WI38 (cell line): ENCODE measurements around the gene KYAT1.
"Not testable (repeated sequence)": the region's sequence is repeated elsewhere in the genome, so short reads cannot be mapped to it uniquely, and the experiment has no call there.

Source experiments
- H3K4me3 ChIP-seq: 2 replicates; pipeline ENCODE4 v1.5.1; 2011; ENCODE audit warnings: low read depth, mild to moderate bottlenecking, control low read depth, low read length
- TF ChIP-seq, protein P1 (sequence below): IDR thresholded peaks from 2 replicates; pipeline ENCODE4 v1.5.1; 2012; ENCODE audit warnings: low read depth, mild to moderate bottlenecking, control low read depth, low read length

KYAT1 gene

DNA sequence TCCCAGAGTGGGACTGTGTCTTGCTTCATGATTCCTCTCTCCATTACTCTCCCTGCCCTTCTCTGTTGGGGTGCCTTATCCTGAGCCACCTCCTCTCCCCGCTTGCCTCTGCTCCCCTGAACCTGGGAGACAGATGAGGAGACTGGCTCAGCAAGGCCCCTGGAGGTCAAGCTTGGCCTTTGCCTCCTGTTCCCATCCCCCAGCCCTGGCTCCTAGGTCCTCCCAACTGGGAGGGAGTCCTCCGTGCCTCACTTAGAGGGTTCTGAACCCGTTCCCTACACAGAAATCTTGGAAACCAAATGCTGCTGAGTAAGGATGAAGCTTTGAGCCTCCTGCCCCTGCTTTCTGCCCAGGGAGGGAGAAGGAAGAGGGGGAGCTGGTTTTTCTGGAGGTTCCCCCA, 73.2 kb downstream of the KYAT1 start:
- TF ChIP-seq, protein P1, sequence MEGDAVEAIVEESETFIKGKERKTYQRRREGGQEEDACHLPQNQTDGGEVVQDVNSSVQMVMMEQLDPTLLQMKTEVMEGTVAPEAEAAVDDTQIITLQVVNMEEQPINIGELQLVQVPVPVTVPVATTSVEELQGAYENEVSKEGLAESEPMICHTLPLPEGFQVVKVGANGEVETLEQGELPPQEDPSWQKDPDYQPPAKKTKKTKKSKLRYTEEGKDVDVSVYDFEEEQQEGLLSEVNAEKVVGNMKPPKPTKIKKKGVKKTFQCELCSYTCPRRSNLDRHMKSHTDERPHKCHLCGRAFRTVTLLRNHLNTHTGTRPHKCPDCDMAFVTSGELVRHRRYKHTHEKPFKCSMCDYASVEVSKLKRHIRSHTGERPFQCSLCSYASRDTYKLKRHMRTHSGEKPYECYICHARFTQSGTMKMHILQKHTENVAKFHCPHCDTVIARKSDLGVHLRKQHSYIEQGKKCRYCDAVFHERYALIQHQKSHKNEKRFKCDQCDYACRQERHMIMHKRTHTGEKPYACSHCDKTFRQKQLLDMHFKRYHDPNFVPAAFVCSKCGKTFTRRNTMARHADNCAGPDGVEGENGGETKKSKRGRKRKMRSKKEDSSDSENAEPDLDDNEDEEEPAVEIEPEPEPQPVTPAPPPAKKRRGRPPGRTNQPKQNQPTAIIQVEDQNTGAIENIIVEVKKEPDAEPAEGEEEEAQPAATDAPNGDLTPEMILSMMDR: no peak
- no peak overlapping the region for H3K4me3 ChIP-seq

DNA sequence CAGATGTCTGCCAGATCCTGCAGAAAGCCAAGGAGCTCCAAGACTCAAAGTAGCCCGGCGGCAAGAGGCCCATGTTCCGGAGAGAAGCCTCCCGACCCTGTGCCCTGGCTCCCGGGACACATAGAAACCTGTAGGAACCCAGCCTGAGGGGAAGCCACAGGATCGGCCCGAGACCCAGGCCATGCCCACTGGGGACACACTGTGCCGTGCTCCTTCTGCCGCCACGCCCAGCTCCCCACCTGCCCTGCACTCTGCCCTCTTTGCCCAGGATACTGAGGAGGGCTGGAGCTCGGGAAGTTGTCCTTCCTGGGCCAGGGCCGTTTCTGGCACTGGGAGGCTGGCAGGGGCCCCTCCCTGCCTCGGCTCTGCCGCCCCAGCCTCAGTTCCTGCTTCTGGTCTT, 73.9 kb downstream of the KYAT1 start:
- TF ChIP-seq, protein P1: no peak
- H3K4me3 ChIP-seq: no peak overlapping the region

DNA sequence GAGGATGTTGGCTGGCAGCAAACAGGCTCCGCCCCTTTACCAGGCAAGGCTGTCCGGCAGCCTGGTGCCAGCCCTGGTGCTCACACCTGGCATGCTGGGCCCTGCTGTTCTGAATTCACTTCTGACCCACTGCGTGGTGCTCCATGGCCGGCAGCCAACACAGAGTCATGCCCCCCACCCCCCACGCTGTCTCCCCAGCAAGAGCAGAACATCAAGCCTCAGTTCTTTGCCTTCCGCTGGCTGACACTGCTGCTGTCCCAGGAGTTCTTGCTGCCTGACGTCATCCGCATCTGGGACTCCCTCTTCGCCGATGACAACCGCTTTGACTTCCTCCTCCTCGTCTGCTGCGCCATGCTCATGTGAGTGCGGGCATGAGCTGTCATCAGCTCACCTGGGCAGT, 76.1 kb downstream of the KYAT1 start:
- H3K4me3 ChIP-seq: no peak overlapping the region
- TF ChIP-seq, protein P1: no peak

- TF ChIP-seq, protein P1: no peak
- no peak overlapping the region for H3K4me3 ChIP-seq
These were observed 79.3 kb downstream of the KYAT1 start for GRCh38 chr9:128802482-128802881.

- no peak overlapping the region for H3K4me3 ChIP-seq
- TF ChIP-seq, protein P1: no peak
These were observed 81.7 kb downstream of the KYAT1 start for GRCh38 chr9:128800061-128800460.

DNA sequence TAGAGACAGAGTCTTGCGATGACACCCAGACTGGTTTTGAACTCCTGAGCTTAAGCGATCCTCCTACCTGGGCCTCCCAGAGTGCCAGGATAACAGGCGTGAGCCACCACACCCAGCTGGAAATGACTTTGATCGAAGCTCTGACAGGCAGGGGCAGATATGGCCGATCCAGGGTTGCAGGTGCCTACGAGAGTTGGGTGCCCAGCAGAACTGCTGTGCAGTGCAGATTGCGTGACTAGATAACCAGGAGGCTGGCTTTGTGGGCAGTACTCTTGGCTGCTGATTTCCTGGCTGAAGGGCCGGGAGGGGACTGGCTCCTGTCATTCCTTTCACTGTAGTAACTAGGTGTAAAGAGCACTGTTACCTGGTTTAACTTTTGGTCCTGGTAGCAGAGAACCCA, 82.9 kb downstream of the KYAT1 start:
- no peak overlapping the region for H3K4me3 ChIP-seq
- TF ChIP-seq, protein P1: no peak

DNA sequence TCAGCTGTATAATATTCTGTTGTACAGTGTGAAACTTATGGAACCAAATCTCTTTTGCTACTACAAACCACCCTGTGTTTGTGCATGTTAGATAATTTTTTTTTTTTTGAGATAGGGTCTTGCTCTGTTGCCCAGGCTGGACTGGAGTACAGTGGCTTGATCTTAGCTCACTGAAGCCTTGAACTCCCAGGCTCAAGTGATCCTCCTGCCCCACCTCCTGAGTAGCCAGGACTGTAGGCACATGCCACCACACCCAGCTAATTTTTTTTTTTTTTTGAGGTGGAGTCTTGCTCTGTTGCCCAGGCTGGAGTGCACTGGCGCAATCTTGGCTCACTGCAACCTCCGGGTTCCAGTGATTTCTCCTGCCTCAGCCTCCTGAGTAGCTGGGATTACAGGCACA, 86.8 kb downstream of the KYAT1 start:
- not testable (repeated sequence) for H3K4me3 ChIP-seq

DNA sequence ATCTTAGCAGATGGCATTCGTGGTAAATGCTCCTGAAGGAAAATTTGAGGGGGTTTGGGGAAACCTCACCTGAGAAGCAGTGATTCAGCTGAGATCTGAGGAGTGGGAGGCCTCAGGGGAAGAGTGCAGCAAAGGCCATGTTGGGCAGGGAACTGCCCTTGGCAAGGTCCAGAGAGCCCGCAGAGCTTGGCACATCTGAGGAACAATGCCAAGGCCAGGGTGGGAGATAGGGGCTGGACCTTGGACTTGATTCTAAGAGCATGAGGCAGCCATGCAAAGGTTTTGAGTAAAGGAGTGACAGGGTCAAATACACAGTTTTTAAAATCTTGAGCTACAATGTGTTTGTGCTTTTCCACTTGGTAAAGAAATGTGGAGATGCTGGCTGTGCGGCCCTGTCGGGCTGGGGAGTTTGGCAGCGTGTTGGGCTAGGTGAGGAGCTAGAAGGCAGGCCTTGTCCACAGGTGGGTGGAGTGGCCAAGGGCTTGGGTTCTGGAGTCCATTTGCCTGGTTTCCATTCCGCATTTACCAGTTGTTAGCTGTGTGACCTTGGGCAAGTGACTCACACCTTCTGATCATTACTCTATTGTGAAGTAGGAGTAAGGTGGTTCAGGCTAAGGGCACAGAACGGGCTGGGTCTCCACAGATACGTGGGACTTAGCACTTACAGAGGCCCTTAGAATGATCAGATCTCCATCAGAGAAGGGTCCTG, 88.6 kb downstream of the KYAT1 start:
- no peak overlapping the region for H3K4me3 ChIP-seq
- TF ChIP-seq, protein P1: no peak
